GM12878 (cell line): ENCODE results near the gene CHMP1B.

Experiments used
- CBX5 ChIP-seq: sonication (generic); IDR thresholded peaks from 2 replicates; pipeline ENCODE4 v1.6.1; 2016; ENCODE audit warnings: low read depth, moderate library complexity, mild to moderate bottlenecking, inconsistent platforms
- CHD1 ChIP-seq: IDR thresholded peaks from 2 replicates; pipeline ENCODE4 v1.6.1; 2012; ENCODE audit warnings: low read depth, low read length, improper control_type of control experiment
- CTCF ChIP-seq, 3 experiments: IDR thresholded peaks in 2 of 3; conservative IDR thresholded peaks in 1 of 3; 2 replicates each; pipeline ENCODE4 v1.5.1; 2011; ENCODE audit warnings: low read depth in 3 of 3, low read length in 3 of 3, mild to moderate bottlenecking in 3 of 3, control low read depth in 2 of 3, moderate library complexity in 2 of 3, inconsistent platforms in 1 of 3, mixed read lengths in 1 of 3; ENCODE audit not compliant: control insufficient read depth in 2 of 3, insufficient read depth in 1 of 3; ENCODE audit errors: extremely low read depth in 1 of 3
- EP300 ChIP-seq, 2 experiments: fragments of 150-350 bp in 1 of 2; IDR thresholded peaks; 2 replicates each; pipeline ENCODE4 v1.6.1; 2011 to 2012; ENCODE audit warnings: low read depth in 2 of 2, low read length in 2 of 2, borderline replicate concordance in 1 of 2, improper control_type of control experiment in 1 of 2, inconsistent platforms in 1 of 2; ENCODE audit not compliant: control insufficient read depth in 1 of 2
- ETV6 ChIP-seq, 2 experiments: fragments of 450-650 bp in 1 of 2; IDR thresholded peaks in 1 of 2; conservative IDR thresholded peaks in 1 of 2; 2 replicates each; pipeline ENCODE4 v1.6.1; 2014; ENCODE audit warnings: antibody characterized with exemption in 1 of 2, borderline replicate concordance in 1 of 2, low read depth in 1 of 2, mild to moderate bottlenecking in 1 of 2, moderate library complexity in 1 of 2
- NFYB ChIP-seq: IDR thresholded peaks from 2 replicates; pipeline ENCODE4 v1.6.1; 2011; ENCODE audit warnings: low read depth, mild to moderate bottlenecking, low read length, improper control_type of control experiment, moderate library complexity; ENCODE audit not compliant: insufficient read depth
- POLR2AphosphoS2 ChIP-seq: IDR thresholded peaks from 2 replicates; pipeline ENCODE4 v1.6.1; 2011; ENCODE audit warnings: low read depth, mild to moderate bottlenecking, low read length, improper control_type of control experiment, moderate library complexity
- POLR2AphosphoS5 ChIP-seq: IDR thresholded peaks from 2 replicates; pipeline ENCODE4 v1.6.1; 2011; ENCODE audit warnings: mild to moderate bottlenecking, low read length, inconsistent platforms
- SMAD1 ChIP-seq: fragments of 450-650 bp; IDR thresholded peaks from 2 replicates; pipeline ENCODE4 v1.6.1; 2018; ENCODE audit warnings: mild to moderate bottlenecking, low read depth; ENCODE audit not compliant: partially characterized antibody
- SMC3 ChIP-seq: IDR thresholded peaks from 2 replicates; pipeline ENCODE4 v1.6.1; 2011; ENCODE audit warnings: low read length, improper control_type of control experiment, borderline replicate concordance
- TARDBP ChIP-seq: IDR thresholded peaks from 2 replicates; pipeline ENCODE4 v1.6.1; 2016; ENCODE audit warnings: borderline replicate concordance
- TCF7 ChIP-seq: IDR thresholded peaks from 2 replicates; pipeline ENCODE4 v1.6.1; 2014; ENCODE audit warnings: antibody characterized with exemption, borderline replicate concordance
- ZZZ3 ChIP-seq: IDR thresholded peaks from 2 replicates; pipeline ENCODE4 v1.6.1; 2011; ENCODE audit warnings: low read depth; ENCODE audit not compliant: control insufficient read depth, insufficient read length

- TF ChIP-seq ZZZ3 (no peak), SMC3 (no peak), CTCF (IDR thresholded peaks at IDR 0.05 in 2 of 3, conservative IDR thresholded peaks at IDR 0.05 in 1 of 3; ENCODE audit: control insufficient read depth in 2 of 3, extremely low read depth in 1 of 3, insufficient read depth in 1 of 3, low read depth in 3 of 3, low read length in 3 of 3) (no peak), SMAD1 (no peak), ETV6 (conservative IDR thresholded peaks at IDR 0.05 in 1 of 2, IDR thresholded peaks at IDR 0.05 in 1 of 2; ENCODE audit: borderline replicate concordance in 1 of 2, low read depth in 1 of 2) (no peak), TARDBP (no peak), POLR2AphosphoS5 (no peak), NFYB (no peak), CBX5 (no peak), CHD1 (no peak), EP300 (IDR thresholded peaks at IDR 0.05; ENCODE audit: borderline replicate concordance in 1 of 2, control insufficient read depth in 1 of 2, low read depth in 2 of 2, low read length in 2 of 2) (no peak), TCF7 (no peak), POLR2AphosphoS2 (no peak)
Measured at GRCh38 chr18:11891737-11892136, 40.5 kb downstream of the CHMP1B start.
